GM19467 (cell line): Measurements from ENCODE around the gene SEMA3D.

Source experiments
- ATAC-seq: cut with Tn5 transposase; IDR thresholded peaks from one replicate; pipeline ENCODE4 v1.9.1; 2021; ENCODE audit warnings: mild to moderate bottlenecking, moderate library complexity; ENCODE audit not compliant: unreplicated experiment

The SEMA3D gene

GRCh38 chr7:85184599-85185423 is 2.0 kb downstream of the SEMA3D start:
- ATAC-seq = no peak

- ATAC-seq = no peak
Observed at GRCh38 chr7:85183296-85183695, 3.6 kb downstream of the SEMA3D start.

- ATAC-seq = no peak
Observed at GRCh38 chr7:85178531-85179298, 8.1 kb downstream of the SEMA3D start.

- ATAC-seq = no peak
Observed at GRCh38 chr7:85177316-85177715, 9.5 kb downstream of the SEMA3D start.

GRCh38 chr7:85176197-85176596 is 10.7 kb downstream of the SEMA3D start:
- no peak for ATAC-seq

GRCh38 chr7:85175217-85175616 is 11.6 kb downstream of the SEMA3D start:
- no peak for ATAC-seq

GRCh38 chr7:85172530-85172941 is 14.3 kb downstream of the SEMA3D start:
- ATAC-seq = no peak

- ATAC-seq = no peak
Observed at GRCh38 chr7:85167636-85168035, 19.2 kb downstream of the SEMA3D start.

- ATAC-seq = no peak
Observed at GRCh38 chr7:85165263-85165662, 21.6 kb downstream of the SEMA3D start.

GRCh38 chr7:85164376-85164775 is 22.5 kb downstream of the SEMA3D start:
- no peak for ATAC-seq

GRCh38 chr7:85162721-85163120 is 24.1 kb downstream of the SEMA3D start:
- no peak for ATAC-seq

- ATAC-seq = peak; percentile 82
Observed at GRCh38 chr7:85160223-85160622, 26.6 kb downstream of the SEMA3D start.

GRCh38 chr7:85159003-85159402 is 27.9 kb downstream of the SEMA3D start:
- no peak for ATAC-seq

- ATAC-seq = no peak
Observed at GRCh38 chr7:85156661-85157208, 30.1 kb downstream of the SEMA3D start.

- ATAC-seq = no peak
Observed at GRCh38 chr7:85154282-85154937, 32.4 kb downstream of the SEMA3D start.

- no peak for ATAC-seq
Observed at GRCh38 chr7:85153715-85154114, 33.1 kb downstream of the SEMA3D start.

GRCh38 chr7:85150624-85151023 is 36.2 kb downstream of the SEMA3D start:
- ATAC-seq = no peak

GRCh38 chr7:85144771-85145170 is 42.1 kb downstream of the SEMA3D start:
- no peak for ATAC-seq

- ATAC-seq = no peak
Observed at GRCh38 chr7:85135977-85136376, 50.9 kb downstream of the SEMA3D start.

- ATAC-seq = no peak
Observed at GRCh38 chr7:85133560-85133959, 53.3 kb downstream of the SEMA3D start.

- no peak for ATAC-seq
Observed at GRCh38 chr7:85133006-85133405, 53.9 kb downstream of the SEMA3D start.
